NCI-H526 (cell line): Measurements from ENCODE around the gene CCSER2.
A peak's percentile ranks its signal among the peaks of the same experiment; 100 is the strongest.

Experiments used
- DNase-seq, 2 experiments: peaks; one replicate each; lab custom pipeline; 2025; lab: John Stamatoyannopoulos, UW

The CCSER2 gene

GRCh38 chr10:84348860-84349259, 20.5 kb downstream of the CCSER2 start:
- DNase-seq = no peak

GRCh38 chr10:84352251-84352842, 24.0 kb downstream of the CCSER2 start:
- peak in 1 of 2 experiments; percentile 52 for DNase-seq

- DNase-seq = no peak
Observed at GRCh38 chr10:84353052-84353803, 24.8 kb downstream of the CCSER2 start.

- DNase-seq = no peak
Observed at GRCh38 chr10:84354623-84355022, 26.2 kb downstream of the CCSER2 start.

- DNase-seq = no peak
Observed at GRCh38 chr10:84355106-84355505, 26.7 kb downstream of the CCSER2 start.

GRCh38 chr10:84356928-84357327, 28.5 kb downstream of the CCSER2 start:
- no peak for DNase-seq

GRCh38 chr10:84358743-84359142, 30.4 kb downstream of the CCSER2 start:
- no peak for DNase-seq

GRCh38 chr10:84360637-84361365, 32.4 kb downstream of the CCSER2 start:
- DNase-seq = no peak

GRCh38 chr10:84365335-84365881, 37.0 kb downstream of the CCSER2 start:
- DNase-seq = no peak

- DNase-seq = no peak
Observed at GRCh38 chr10:84366041-84366440, 37.7 kb downstream of the CCSER2 start.

GRCh38 chr10:84367256-84367655, 38.9 kb downstream of the CCSER2 start:
- no peak for DNase-seq

- DNase-seq = no peak
Observed at GRCh38 chr10:84368828-84369227, 40.4 kb downstream of the CCSER2 start.

- no peak for DNase-seq
Observed at GRCh38 chr10:84370283-84370682, 41.9 kb downstream of the CCSER2 start.

- DNase-seq = no peak
Observed at GRCh38 chr10:84371944-84372343, 43.6 kb downstream of the CCSER2 start.

- no peak for DNase-seq
Observed at GRCh38 chr10:84373000-84373399, 44.6 kb downstream of the CCSER2 start.

- DNase-seq = no peak
Observed at GRCh38 chr10:84374455-84374854, 46.1 kb downstream of the CCSER2 start.

GRCh38 chr10:84375011-84375410, 46.6 kb downstream of the CCSER2 start:
- peak; percentile 9 to 64 for DNase-seq

GRCh38 chr10:84375881-84376280, 47.5 kb downstream of the CCSER2 start:
- DNase-seq = no peak

GRCh38 chr10:84388148-84388547, 59.8 kb downstream of the CCSER2 start:
- DNase-seq = no peak

GRCh38 chr10:84390364-84390763, 62.0 kb downstream of the CCSER2 start:
- no peak for DNase-seq

GRCh38 chr10:84391326-84391725, 62.9 kb downstream of the CCSER2 start:
- DNase-seq = no peak

- no peak for DNase-seq
Observed at GRCh38 chr10:84392181-84392580, 63.8 kb downstream of the CCSER2 start.

- no peak for DNase-seq
Observed at GRCh38 chr10:84395581-84395980, 67.2 kb downstream of the CCSER2 start.
